Measurements from ENCODE around the gene SLC2A1.

The SLC2A1 gene

DNA sequence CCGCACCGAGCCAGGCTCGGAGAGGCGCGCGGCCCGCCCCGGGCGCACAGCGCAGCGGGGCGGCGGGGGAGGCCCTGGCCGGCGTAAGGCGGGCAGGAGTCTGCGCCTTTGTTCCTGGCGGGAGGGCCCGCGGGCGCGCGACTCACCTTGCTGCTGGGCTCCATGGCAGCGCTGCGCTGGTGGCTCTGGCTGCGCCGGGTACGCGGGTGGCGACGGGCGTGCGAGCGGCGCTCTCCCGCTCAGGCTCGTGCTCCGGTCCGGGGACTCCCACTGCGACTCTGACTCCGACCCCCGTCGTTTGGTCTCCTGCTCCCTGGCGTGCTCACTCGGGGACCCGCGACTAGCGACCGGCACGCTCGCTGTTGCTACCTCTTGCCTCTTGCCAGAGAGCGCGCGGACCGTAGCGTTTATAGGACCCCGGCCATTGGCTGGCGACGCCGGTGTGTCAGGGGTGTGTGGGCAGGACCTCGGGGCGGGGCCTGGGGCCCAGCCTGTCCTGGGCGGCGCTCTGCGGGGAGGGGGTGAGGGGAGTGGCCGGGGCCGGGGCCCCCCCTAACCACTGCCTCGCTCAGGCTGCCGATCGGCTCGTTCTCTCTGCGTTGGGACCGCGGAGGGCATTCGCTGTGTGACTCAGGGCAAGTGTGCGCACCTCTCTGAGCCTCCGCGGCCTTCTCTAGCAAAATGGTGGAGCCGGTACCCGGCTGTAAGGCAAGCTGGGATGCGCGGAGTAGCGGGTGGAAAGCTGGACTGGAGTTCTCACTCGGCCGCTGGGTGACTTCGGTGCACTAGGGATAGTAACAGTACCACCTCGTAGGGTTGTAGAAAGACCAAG, at the start of gene SLC2A1:
SLC2A1 (minus strand) TSS at position 381 of the 832 bp plus-strand sequence; CDS start at position 164, 217 bp downstream.
- DNase-seq (ENCODE audit: low read depth in 2 of 3, low spot score in 1 of 3) = peak; percentile 89 to 96 (median 93)

DNA sequence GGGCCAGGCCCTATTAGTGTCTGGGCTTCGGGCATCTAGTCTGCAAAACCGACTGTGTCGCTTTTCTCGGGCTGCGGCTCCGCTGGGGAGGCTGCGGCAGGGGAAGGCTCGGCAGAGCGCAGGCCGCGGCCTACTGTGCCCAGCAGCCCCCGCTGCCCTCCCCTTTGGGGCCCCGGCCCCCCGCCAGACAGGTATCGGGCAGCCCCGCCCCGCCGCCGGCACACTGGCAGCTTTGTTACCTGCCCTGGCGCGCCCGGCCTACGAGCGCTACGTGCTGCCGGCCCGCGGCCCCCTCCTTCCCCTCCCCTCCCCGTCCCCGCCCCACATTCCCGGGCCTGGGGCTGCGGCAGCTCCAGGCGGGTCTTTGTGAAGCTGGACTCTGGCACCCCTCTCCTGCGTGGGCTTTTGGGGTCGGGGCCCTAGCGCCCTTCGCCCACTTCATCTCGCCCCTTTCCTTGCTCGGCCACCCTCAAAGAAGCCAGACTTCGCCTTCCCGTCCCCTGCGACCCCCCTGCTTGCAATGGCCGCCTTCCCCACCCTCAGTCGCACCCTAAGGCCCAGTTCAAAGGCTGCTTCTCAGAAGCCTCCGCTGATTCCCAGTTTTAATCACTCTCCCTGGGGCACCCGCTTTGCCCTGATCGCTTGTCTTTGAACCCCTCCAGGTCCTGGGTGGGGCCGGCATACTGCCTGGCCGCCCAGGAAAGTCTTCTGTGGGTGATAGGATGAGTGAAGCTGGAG, 48.9 kb upstream of the SLC2A1 start:
- no peak for DNase-seq (ENCODE audit: low read depth in 2 of 3, low spot score in 1 of 3)

DNA sequence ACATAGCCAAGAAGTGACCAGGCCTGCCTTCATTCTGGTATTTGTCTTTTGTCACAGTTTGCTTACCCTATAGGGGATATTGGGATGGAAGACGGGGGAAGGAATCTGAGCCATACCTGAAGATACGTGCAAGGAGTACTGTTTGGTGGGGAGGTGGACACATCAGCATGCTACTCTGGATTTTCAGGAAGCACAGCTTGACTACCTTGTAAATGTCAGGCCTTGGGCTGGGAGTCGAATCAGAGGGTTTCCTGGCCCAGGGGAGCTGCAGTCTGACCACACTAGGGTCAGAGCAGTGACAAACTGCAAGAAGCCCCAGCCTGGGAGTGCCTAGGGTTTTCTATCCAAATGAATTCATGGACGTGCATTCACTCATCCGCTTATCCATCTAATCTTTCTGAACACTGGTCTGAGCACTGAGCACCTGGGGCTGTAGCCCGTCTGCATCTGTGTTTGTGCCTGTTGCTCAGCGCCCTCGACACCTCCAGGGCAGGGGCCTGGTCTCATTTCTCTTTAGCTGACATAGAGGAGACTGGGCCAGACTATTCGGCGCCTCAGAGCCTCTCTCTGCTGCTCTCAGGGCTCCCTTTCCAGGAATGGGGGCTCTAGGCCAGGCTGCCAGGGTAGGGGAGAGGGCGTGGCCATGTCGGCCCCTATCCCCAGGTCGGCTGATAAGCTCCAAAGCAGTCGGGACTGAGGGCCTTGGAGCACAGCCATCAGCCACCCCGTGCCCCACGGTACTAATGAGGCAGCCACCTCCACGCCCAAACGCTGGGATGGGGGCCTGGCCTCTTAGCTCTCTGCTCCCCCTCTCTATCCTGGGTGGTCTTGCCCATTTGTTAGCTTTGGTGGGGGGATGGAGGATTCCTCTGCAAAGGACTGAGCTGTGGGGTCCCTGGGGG, 47.0 kb upstream of the SLC2A1 start:
- DNase-seq (ENCODE audit: low read depth in 2 of 3, low spot score in 1 of 3) = no peak

DNA sequence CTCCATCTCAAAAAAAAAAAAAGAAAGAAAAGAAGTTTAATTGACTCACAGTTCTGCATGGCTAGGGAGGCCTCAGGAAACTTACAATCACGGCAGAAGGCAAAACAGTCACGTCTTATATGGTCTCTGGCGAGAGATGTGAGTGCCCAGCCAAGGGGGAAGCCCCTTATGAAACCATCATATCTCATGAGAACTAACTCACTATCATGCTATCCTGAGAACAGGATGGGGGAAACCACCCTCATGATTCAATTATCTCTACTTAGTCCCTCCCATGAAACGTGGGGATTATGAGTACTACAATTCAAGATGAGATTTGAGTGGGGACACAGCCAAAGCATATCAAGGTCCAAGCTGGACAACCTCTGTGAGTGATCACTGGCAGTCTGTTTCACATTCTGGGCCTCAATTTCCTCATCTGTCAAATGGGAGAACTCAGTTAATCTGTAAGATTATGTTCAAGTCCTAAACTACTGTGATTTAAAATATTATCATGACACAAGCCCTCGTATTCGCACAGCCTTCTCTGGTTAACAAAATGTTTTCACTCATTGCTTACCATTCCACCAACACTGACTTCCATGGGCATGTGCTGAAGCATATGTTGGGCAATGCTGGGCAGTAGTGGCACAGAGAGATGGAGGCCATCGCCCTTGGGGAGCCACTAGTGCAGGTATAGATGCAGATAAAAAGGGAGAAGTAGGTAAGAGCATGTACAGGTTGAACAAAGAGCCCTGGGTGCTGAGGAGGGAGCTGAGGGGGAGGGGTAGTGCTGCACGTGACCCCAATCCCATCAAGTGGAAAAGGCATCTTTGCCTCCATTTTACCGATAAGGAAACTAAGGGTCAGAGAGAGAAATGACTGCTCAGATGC, 46.2 kb upstream of the SLC2A1 start:
- peak in 1 of 3 donors; percentile 2 for DNase-seq (ENCODE audit: low read depth in 2 of 3, low spot score in 1 of 3)

DNA sequence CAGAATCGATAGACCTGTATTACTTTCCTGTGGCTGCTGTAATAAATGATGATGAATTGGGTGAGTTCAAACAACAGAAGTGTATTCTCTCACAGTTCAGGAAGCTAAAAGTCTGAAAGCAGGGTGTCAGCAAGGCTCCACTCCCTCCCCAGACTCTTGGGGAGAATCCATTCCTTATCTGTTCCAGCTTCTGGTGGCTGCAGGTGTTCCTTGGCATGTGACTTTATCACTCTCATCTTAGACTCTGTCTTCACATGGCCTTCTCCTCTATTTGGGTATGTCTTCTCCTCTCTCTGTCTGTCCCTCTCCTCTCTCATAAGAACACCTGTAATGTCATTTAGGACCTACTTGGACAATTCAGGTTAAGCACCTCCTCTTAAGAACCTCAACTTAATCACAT, 44.1 kb upstream of the SLC2A1 start:
- no peak for DNase-seq (ENCODE audit: low read depth in 2 of 3, low spot score in 1 of 3)

DNA sequence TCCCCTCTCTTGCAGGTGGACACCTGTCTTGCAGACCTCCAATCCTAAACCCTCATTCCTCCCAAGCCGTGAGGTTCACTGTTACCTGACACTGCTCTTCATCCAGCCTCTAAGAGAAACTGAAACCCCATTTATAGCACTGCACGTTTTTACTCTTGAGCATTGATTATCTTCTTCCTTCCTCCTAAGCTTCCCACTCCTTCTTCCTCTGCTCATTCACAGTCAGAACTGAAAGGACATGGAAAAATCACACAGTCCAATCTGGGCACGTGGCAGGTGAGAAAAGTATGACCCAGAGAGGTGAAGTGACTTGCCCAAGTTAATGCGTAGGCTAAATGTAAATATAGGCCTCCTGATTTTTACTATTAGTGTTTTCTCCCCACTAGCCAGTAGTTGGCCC, 43.4 kb upstream of the SLC2A1 start:
- DNase-seq (ENCODE audit: low read depth in 2 of 3, low spot score in 1 of 3) = no peak

DNA sequence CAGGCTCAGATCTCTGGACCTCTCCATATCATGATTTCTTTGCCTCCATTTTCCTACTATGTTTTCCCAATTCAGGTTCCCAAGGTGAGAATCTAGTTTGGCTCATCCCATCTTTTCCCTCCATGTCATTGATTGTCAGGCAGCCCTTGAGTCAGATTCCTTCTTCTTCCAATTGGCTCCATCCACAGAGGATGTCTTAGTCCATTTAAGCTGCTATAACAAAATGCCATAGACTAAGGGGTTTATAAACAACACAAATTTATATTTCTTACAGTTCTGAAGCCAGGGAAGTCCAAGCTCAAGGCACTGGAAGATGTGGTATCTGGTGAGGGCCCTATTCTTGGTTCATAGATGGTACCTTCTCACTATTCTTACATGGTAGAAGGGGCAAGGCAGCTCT, 42.8 kb upstream of the SLC2A1 start:
- DNase-seq (ENCODE audit: low read depth in 2 of 3, low spot score in 1 of 3) = no peak

DNA sequence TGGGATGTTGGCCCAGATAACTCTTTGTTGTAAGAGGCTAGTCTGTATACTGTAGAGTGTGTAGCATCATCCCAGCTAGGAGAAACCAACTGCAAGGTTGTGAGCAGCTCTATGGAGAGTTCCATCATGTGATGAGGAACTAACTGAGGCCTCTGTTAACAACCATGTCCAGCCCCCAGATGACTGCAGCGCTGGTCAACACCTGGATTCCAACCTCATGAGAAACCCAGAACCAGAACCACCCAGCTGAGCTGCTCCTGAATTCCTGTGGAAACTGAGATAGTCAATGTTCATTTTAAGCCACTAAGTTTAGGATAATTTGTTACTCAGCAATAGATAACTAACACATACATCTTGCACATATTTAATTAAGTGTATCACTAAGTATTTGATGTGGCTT, 41.6 kb upstream of the SLC2A1 start:
- DNase-seq (ENCODE audit: low read depth in 2 of 3, low spot score in 1 of 3) = no peak

DNA sequence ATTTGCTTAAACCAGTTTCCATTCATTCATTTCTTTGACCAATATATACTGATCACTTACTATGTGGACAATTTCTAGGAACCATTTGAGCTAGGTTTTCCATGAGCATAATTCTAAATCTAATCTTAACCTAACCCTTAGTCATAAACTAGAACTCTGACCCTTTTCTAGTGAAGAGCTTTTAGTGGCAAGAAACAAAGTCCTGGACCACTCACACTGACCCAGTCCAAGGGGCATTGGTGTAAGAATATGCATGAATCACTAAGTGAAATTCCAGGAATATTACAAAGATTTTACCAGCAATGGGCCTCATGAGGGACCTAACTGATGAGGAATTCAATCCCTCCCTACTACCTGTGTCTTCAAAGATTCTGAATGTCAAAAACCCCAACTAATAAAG, 40.6 kb upstream of the SLC2A1 start:
- no peak for DNase-seq (ENCODE audit: low read depth in 2 of 3, low spot score in 1 of 3)

DNA sequence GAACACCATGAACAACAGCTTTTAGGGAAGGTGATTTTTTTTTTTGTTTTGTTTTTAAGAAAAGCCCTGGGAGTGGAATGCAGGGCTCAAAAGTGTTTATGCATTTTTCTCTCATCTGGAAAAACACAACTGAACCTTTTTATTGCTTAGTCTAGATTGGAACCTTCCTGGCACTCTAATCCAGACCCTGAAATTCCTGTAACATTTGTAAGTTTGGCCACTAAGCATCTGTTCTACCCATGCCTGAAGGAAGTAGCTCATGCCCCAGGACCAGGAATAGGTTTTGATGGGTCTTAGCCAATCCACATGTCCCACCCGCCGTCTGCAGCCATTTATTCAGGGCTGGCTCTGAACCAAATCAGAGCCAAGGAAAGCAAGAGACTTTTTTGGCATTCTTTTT, 39.7 kb upstream of the SLC2A1 start:
- DNase-seq (ENCODE audit: low read depth in 2 of 3, low spot score in 1 of 3) = no peak

DNA sequence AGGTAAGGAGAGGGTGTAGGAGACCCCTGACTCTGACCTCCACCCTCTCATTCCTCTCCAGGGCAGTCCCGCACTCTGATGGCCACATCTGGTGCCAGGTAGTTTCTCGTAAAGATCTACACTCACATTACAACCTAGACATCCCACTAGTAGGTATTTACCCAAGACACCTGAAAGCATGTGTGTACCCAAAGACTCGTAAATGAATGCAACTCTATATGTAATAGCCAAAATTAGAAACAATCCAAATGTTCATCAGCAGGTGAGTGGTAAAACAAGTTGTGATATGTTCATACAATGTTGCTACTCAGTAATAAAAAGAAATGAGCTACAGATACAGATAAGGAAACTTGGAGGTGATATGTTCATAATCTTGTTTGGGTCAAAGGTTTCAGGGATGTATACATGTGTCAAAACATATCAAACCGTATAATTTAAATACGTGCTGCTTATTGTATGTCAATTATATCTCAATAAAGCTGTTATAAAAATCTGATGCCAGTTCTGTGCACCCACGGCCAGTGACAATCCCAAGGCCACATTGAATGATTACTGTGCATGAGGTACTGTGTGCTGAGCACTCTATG, 37.8 kb upstream of the SLC2A1 start:
- no peak for DNase-seq (ENCODE audit: low read depth in 2 of 3, low spot score in 1 of 3)

DNA sequence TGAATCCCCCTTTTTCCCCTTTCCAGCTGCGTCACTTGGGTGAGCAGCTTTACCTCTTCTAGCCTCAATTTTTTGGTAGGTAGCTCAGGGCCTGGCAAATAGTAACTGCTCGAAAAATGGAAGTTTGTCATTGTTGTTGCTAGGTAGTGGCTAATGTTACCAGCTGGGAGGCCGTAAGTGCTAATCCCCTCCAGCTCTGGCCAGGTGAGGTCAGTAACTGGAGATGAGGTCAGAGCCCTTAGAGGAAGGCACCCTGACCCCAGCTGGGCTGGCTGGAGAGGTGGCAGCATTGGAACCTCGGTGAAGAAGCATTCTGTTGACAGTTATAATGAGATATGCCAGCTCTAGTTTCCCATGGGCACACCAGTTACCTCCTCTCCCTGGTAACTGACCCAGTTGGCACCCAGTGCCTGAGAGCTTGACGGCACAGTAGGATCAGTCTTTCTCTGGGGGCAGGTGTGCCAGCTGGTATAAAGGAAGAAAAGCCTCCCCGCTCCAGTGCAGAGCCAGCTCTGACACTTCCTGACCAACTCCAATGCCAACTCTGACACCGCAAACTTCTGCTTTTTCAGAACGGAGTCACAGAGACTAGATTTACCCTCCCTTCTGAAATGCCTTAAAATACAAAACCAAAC, 35.0 kb upstream of the SLC2A1 start:
- DNase-seq (ENCODE audit: low read depth in 2 of 3, low spot score in 1 of 3) = no peak

DNA sequence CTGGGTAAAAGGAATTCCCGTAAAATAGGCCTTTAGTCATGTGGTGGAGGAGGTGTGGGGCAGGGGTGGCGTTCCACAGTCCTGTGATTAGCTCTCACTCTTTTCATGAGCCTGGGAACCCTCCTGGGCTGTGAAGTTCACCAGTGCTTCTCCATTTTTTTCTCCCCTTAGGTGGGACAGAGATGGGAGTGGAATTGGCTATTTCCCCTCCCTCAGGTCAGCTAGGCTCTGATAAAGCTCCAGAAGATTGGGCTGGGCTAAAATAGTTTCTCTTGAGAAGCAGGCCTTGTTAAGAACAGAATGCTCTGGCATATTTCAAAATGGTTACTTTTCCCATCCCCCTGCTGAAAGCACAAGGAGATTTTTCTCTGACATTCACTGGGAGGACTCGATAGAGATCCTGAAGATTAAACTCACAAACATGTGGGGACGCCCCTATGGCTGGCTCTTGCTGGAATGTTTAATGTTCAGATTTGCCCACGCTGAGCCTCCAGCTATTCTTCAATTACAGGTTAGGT, 33.4 kb upstream of the SLC2A1 start:
- DNase-seq (ENCODE audit: low read depth in 2 of 3, low spot score in 1 of 3) = no peak

DNA sequence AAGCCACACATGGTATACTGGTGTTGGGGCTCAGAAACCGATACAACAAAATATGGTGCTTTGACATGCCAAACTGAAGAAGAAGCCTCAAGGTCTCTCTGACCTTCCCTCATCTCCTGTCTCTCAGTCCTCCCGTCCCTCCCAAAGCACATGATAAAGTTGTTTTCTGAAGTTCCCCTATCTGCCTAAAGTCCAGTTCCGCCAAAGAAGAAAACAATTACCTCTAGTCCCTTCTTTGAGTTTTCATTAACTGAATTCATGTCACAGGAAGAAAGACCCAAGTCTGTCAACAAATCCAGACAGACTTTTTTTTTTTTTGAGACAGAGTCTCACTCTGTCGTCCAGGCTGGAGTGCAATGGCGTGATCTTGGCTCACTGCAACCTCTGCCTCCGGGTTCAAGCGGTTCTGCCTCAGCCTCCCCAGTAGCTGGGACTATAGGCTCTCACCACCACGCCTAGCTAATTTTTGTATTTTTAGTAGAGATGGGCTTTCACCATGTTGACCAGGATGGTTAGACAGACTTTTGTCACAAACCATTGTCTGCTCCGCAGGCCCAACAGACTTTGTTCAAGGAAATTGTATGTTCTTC, 32.2 kb upstream of the SLC2A1 start:
- DNase-seq (ENCODE audit: low read depth in 2 of 3, low spot score in 1 of 3) = no peak

DNA sequence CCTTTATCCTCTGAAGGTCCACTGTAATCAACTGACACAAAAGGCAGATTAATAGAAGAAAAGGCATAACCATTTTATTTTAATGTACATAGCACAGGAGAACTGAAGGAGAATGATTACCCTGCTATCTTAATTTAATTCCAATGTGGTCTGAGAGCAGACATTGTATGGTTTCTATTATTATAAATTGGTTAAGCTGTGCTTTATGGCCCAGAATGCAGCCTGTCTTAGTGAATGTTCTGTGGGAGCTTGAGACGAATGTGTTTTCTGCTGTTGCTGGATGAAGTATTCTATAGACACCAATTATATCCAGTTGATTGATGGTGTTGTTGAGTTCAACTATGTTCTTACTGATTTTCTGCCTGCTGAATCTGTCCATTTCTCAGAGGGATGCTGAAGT, 25.0 kb upstream of the SLC2A1 start:
- DNase-seq (ENCODE audit: low read depth in 2 of 3, low spot score in 1 of 3) = no peak

DNA sequence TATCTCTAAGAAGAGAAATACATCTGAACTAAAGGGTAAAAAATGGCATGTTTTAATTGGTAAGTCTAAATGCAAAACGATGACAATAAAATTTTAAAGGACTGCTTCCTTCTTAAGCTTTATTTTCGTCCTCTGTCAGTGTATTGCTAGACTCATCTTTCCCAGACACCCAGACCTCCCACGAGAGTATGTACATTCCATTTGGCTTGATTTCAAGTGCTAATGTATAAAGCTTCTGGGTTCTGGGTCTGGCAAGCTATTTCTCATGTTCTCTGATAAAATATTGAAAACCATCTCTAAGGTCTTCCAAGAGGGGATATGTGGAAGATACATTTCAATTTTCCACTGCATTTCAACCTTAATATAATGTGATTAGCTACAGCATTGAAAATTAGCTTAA, 24.6 kb upstream of the SLC2A1 start:
- DNase-seq (ENCODE audit: low read depth in 2 of 3, low spot score in 1 of 3) = no peak

DNA sequence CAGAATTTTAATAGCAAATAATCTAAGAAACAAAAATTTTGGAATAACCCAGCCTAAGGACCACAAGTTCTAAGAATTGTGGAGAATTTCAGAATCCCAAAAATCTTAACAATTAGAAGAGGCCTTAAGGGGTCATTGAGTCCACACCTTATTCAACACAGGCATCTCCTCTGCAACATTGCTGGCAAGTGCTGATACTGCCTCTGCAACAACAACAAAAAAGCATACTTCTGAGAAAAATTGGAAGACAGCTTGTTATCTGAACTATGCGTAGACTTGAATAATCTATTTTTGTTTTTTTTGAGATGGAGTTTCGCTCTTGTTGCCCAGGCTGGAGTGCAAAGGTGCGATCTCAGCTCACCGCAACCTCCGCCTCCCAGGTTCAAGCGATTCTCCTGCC, 24.0 kb upstream of the SLC2A1 start:
- DNase-seq (ENCODE audit: low read depth in 2 of 3, low spot score in 1 of 3) = no peak

DNA sequence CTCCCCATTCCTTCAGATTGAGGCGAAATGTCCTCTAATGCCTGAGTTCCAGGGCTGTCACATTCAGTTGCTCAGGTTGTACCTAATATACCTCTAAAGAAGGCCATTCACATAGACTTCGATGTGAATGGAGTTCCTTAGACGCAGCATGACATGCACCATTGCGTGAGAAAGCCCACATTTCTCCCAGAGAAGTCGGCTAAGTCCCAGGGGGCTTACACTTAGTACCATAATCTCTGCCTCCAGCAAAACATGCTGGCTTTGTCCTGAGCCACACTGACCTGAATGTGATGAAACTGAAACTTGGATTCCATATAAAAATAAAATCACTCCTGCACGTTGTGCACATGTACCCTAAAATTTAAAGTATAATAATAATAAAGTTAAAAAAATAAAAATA, 23.2 kb upstream of the SLC2A1 start:
- DNase-seq (ENCODE audit: low read depth in 2 of 3, low spot score in 1 of 3) = no peak

DNA sequence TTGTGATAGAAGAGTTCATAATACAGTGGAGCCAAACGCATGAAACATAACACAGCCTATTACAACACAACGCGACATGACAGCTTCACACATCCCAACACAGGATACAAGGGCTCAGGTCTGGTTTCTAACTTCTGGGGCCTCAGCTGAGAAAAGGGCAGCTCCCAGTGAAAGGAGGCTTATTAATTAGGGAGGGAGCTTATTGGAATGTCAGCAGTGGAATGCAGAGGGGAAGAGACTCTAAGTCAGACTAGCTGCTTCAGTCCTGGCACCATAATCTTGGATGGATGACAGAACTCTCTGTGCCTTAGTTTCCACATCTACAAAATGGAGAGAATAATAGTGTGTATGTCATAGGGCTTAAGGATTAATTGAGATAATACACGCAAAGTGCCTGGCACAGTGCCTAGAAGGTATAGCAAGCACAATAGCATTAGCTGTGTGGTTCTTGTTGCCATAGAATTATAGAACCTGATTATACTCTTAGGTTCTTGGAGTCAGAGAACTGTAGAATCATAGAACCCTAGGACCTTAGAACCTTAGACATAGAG, 22.7 kb upstream of the SLC2A1 start:
- DNase-seq (ENCODE audit: low read depth in 2 of 3, low spot score in 1 of 3) = no peak
